Activated CD8-positive, alpha-beta memory T cell treated with anti-CD3 and anti-CD28 coated beads, Interleukin-2, amount 50 U/mL, for 1 hour (primary cell): ENCODE results near the gene PELI2.

ENCODE experiments used
- DNase-seq: peaks from one replicate; pipeline ENCODE4 v3.0.0-alpha.2; 2020; ENCODE audit errors: extremely low read depth

The PELI2 gene

DNA sequence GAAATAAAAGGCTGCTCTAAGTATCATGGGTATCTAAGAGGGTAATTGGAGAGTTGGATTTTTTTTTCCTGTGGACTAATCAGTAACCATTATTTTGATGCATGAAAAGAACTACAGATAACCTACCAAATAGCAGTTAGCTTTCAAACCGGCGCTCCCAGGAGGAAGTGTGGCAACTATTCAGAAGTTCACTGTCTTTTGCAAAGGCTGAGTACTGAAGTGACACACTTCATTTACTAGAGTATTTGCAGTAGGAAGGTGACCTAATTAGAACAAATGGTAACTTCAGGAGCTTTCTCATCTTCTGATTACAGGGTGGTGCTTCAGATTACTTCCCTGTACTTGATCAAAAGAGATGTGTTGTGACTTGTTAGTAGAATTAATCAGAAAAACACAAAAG lies 87.7 kb downstream of the PELI2 start:
- DNase-seq = no peak

DNA sequence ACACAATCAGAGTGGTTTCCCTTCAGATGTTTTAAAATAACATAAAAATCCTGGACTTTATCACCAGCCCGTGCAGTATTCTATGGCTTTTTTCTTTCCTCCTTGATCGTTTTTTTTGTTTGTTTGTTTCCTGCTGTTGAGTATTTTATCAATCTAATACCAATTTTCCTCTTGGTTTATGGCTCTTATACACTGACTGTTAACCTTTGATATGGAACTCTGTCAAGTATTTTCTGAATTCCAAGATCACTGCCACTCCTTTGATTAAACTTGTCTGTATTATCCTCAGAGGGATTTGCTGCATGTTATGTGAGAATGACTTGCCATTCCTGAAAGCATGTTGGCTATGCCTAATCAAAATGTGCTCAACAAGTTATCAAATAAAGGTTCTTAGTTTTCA lies 88.4 kb downstream of the PELI2 start:
- DNase-seq = no peak

DNA sequence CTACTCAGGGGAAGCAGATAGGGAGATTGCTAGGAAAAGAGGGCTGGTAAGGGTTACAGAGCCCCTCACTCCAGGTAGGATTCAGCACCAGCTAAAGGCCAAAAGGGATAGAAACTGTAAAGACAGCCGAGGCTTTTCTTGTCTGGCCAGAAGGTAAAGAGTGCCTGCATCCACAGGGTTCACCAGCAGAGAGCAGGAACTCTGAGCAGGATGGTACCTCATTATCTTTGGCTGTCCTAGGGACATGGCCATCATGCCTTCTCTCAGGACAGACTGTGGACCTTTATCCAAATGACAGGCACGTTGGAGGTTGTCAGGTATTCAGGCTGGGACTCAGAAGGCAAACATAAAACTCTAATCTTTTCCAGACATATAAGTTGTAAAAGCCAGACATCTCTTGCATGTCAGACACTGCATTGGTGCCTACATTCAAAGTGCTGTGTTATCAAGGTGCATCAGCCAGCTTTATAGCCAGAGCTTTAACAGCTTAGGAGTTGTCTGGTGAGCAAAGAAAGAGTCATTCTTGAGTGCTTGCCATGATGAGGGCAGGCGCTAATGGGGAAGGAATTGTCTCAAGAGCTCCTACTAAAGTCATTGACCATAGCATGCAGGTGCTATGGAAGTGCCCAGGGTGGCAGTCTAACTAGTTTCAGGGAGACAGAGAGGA lies 89.5 kb downstream of the PELI2 start:
- DNase-seq = no peak

DNA sequence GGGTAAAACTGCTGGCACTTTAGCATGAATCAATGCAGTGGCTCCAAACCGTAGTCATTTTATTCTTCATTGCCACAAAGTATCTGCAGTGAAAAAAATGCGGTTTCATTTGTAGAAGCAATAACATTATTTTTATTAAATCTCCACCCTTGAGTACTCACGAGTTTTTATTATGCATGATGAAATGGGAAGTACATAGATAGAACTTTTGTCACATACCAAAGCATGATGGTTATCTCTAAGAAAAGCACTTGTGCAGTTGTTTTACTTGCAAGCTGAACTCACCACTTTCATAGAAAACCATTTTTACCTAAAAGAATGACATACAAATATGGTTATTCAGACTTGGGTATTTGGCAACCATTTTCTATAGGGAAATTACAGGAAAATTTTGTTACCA lies 90.3 kb downstream of the PELI2 start:
- DNase-seq = no peak

DNA sequence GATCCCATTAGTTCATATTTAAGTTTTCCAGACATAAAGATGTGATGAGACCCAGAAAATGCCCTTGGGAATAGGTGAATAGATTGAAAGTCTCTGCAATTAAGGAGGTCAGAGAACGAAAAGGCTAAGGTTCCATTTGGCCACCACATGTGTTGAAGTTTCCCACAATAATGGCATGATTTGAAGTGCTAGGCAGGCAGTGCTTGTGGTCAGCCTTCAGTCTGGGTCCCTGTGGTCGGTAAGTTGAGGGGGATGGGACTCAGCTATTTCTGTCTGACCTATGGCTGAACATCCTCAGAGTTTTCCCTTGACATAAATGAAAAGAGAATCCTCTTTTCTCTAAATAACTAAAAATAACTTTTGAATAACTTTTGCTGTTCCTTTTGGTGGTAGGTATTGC lies 92.4 kb downstream of the PELI2 start:
- DNase-seq = no peak

DNA sequence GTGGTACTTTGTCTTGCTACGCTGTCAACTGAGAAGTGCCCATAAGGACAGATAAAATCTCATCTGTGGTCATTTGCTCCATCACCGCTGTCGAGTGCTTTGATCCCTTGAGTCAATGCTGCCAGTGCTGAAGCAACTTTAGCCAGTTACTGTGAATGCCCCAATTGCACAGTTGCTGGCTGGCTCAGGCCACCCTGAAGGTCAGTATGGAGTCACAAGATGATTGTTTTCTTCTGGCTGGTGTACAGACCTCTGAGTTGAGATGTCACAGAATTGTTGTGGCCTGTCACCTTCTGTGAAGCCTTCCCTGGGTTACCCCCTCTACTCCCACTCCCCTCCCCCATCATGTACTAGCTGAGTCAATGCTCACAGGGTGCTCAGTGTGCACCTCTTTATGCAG lies 92.9 kb downstream of the PELI2 start:
- no peak for DNase-seq

DNA sequence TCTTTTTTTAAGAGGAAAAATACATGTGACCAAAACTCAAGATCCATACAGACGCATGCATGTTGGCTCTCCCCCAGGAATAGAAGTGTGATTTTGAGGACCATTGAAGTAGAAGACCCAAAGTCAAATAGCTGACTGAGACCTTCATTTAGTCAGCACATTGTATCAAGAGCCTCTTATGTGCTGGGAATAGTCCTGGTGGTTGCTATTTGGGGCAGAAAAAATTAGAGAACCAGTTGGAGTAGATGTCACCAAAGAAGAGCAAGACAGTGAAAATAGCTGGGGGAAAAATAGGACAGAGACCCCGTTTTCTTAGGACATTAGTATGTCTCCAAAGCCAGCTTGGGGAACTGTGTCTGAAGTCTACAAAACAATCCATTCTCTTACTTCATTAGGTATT lies 93.6 kb downstream of the PELI2 start:
- DNase-seq = no peak

DNA sequence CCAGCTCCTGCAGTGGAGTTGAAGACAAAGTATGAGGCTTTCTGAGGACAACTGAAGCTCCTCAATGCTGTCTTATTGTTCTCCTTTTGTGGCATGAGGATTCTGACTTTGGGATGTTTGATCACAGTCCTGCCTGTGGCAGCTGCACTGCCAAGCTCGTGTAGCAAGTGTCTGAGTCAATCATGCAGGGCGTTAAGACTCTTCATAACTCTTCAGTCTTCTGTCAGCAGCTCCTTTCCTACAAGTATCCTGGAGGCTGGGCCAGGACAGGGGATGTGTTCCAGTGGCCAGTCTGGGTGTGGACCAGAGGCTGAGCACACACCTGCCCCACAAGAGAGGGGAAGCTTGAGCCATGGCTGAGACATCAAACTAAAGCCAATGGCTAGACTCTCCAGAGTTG lies 94.3 kb downstream of the PELI2 start:
- no peak for DNase-seq

DNA sequence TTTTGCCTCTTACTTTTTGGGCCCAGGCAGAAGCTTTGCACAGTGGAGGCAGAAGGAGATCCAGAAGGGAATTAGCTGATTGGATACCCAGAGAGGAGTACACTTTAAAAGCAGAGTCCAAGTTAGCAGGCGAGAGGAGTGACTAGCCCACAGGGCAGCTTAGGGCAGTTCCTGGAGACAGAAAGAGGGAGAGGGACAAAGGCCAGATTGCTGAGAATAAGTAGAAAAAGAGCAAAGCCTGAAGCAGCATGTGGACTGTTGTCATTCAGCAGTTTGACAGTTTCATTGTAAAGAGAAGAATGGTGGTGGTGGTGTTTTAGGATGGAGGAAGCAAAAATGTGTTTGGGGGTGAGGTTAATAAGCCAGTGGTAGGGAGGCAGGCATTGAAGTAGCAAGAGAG lies 95.1 kb downstream of the PELI2 start:
- DNase-seq = no peak

DNA sequence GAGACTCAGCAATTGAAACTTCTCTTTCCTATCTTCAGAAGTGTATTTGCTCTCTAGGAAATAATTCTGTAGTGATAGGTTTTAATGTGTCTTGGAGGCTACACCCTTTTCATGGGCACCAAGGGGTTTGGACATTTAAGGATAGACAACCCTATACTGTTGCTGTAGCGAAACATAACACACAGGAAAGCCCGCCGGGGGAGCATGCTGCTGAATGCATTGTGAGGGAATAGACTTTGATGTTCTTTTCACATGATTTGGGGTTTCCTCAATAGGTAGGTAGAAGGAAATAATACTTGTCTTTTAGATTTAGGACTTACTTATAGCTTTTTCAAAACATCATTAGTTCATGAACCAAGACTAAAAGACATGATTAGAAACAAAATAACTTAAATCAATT lies 97.0 kb downstream of the PELI2 start:
- DNase-seq = no peak

DNA sequence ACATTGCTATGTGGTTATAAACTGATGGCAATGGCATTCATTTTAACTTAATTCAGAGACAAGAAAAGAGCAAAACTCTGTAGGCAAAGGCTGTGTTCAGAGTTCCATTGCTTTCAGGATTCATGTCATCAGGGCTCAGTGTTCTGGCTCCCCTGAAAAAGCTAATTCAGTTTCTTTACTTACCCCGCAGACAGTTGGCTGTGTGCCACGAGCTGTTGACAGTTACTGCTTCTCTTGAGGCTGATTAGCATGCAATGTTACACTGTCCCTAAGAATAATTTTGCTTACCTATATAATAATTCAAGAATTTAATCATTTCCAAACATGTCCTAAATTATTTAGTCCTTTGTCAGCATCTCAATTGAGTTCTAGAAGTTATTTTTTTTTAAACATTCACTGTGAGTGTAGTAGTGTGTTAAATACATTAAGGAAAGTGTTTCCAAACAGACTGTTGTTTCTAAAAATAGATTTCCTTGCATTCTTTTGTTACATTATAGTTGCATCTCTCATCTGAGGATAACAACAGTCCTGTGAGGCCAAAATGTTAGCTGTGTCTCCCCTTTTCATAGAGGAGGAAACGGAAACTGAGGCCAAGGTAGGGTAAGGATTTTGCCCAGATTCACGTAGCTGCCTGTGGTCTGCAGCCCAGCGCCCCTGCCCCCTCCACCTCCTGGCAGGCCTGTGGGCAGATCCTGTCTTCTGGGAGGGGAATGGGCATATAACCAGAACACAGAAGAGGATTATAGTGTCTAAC lies 98.6 kb downstream of the PELI2 start:
- no peak for DNase-seq

DNA sequence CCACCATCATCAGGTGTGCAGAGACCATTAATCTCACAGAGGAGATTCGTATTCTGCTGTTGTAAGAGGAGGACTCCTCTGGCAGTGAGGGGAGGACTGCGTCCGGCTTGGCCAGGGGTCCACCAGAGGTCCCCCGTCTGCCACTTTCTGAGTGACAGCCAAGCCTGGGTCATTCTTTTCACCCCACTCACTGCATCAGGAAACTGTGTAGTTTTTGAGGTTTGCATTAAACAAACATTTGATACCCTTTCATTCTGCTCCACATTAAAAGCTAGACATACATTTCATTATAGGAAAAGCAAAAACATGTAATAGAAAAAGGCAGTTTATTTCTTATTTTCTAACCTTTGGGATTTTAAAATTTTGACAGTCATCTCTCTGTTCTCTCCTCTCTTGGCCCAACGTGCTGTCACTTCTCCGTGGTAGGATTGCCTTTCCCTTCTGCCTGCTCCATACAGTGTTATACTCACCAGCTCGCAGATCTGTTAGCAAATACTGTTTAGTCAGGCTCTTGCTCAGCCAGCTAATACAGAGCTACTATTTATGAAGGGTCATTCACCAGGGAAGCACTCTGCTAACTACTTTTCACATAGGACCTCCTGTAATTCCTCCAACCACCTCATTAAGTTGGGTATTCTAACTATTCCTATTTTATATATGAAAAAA lies 99.3 kb downstream of the PELI2 start:
- no peak for DNase-seq

DNA sequence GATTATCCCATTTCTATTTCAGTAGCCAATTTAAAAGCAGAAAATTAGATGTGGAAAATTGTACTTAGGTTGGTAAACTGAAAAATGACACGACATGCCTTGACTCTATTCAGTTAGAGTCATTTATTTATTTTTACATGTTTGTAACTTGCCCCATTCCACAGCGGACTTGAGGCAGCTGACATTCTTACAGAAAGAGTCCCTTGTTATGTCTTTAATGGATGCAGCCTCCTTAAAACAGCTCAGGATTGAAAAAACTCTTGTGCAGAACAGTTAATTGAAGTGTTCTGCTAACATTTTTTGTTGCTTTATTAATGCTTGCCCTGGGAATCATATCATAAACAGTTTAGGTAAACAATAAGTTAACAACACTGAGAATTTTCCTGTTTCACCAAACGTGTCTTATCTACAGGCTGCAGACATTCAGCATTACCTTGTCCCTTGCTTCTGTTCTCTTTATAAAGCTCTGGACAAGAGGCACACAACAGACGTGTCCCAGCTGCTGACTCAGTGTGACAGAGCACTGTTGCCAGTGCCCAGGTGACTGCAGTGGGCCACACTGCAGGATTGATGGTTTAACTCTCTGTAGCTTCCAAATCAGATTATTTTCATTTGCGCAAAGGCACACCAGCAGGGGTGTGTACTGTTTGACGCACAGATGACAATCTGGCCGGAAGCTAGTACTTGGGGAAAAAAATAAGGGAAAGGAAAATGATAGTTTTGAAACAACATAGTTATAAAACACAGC lies 101.6 kb downstream of the PELI2 start:
- no peak for DNase-seq

DNA sequence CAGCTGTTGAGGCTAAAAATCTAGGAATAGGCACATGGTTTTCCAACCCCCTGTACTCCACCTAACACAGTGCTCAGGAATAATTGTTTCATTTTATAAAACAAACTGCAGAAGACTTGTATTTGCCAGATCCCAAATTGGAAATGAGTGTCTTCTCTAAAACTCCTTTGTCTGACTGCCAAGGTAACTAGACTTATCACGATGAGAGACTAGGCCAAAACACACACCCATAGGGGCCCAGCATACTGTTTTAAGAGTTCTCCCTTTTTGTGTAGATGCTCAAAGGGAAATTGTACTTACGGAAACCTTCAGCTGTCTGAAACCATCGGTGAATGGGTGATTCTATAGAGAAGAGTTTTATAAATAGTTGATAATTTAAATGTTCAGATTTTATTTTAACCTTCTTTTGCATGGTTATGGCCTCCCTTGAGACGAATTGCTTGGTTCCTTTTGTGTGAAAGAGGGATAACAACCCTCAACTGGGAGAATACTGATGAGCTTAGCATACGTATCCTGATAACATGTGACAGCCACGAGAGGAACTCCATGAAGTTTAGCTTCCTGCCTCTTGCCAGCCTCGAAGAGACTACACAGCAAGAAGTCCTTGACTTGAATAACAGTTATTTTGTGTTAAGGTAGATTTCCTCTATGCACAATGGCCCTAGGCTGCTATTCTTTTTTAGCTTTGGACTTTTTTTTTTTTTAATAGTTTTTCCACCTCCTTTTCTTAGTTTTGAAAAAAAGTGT lies 103.3 kb downstream of the PELI2 start:
- DNase-seq = no peak

DNA sequence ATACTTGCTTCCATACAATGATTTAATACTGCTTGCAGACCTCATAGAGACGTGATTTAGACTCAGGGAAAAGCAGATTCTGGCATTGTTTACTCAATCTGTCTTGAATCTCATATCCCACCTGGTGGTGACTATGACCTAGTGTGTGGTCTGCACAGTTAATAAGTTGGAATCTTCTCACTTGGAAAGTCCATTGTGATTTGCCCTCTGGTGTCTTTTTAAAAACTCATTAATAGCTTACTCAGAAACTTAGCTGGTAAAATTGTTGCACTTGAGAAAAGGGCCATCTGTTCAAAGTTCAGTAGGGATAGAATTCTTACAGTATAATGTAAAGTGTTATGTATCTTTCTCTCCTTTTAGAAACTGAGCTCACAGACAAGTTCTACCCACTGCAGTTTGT lies 106.0 kb downstream of the PELI2 start:
- DNase-seq = no peak

DNA sequence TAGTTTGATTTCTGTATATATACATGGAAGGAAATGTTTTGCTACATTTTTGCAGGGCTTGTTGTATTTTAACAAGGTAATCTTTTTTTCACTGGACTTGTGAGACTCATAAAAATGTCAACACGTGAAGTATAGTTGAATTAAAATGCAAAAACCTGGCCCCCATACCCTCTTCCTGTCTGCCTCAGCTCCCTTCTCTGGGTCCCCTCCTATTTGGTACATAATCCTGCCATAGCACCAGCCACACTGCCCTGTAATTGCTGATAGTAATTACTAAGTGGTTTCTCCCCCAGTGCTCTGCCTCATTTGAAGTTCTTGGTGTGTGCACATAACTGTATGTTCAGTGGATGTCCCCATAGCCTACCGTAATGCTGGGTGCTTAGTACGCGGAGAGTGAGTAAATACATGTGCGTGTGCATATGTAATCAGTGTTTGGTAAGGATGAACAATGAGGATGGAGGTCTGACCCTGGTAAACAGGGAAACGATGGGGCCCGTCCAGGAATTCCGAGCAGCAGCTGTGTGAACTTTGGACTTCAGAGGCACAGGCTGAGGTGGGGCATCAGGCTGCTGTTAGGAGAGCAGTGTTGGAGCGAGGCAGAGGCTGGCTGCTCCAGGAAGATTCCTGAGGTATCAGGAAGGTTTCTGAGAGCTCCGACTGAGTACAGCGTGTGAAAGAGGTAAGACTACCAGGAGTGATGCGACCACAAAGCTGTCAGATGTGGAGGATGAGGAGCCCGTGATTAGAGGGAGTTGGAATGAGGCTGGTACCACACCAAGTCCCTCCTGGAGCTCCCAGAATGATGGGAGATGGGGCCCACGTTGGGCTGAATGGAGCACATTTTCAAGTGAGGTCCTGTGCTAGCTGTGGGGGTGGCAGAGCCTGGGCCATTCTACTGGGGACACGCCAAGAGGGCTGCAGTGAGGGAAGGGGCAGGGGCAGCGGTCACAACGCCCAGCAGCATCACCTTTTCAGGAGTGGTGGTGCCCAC lies 106.8 kb downstream of the PELI2 start:
- DNase-seq = no peak

DNA sequence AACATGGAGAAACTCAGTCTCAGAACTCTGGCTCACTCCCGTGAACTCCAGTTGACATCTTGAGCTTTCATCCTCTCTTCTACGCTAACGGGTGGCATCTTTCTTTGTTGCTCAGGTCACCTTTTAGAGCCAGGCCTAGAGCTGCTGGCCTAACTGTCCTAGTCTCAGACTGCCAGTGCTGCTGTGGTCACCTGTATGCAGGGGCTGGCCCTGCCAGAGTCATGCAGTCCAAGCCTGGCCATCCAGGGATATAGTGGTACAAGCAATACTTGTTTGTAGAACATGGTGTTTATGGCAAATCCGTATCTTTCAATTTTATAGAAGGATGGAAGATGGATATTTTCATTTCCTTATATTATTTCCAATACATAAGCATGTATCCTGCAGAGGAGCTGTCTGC lies 117.2 kb downstream of the PELI2 start:
- DNase-seq = no peak

DNA sequence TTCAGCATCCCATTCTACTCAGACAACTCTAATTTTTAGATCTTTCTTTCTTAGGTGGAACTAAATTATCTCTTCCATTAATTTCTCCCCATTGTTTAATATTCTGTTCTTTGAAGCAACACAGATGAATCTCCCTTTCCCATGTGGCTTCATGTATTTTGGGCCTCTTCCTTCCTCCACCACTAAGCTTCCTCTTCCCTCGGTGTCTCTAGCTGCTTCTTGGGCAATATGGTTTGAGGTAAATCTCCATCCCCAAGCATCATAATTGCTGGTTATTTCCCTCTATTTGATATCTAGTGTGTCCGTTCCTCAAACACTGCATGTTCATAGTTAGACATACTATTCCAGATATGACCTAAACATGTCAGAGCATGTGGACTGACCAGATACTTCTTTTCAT lies 119.2 kb downstream of the PELI2 start:
- DNase-seq = no peak

DNA sequence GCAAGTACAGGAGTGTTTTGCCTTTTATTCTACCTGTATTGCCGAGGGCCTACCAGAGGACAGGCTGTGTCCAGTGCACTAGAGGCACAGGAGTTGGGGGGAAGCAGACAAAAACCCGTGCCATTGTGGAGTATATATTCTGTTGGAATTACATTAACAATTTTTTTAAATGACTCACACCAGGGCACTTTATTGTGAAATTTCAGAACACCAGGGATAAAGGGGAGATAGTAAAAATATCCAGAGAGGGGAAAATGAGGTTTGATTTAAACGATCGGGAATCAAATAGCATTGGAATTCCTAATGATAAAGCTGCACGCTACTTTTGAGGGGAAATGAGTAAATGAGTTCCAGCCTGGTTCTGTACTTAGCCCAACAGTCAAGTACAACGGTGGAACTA lies 123.2 kb downstream of the PELI2 start:
- no peak for DNase-seq

DNA sequence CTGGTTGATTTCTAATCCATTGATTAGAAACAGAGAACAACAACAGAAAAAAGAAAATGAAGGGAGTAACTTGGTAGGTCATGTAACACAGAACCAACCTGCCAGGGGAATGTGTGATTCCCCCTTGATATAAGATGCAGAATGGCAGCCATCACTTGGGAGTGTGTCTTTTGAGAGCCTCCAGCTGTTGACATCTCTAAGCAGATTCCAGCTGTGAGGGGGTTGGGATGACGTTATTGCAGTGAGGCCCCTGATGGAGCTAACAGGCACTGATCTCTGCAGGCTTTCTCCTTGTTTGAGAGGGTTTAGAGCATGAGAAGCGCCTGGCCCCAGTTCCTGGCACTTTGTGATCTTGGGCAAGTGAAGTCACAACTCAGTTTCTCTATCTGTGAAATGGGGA lies 124.9 kb downstream of the PELI2 start:
- DNase-seq = no peak
